H1 (cell line): ENCODE results near the gene ADRM1.

Source experiments
- ATF3 ChIP-seq: IDR thresholded peaks from 2 replicates; pipeline ENCODE4 v1.6.1; 2011; ENCODE audit warnings: low read depth, mild to moderate bottlenecking, low read length; ENCODE audit not compliant: insufficient read depth
- BCL11A ChIP-seq, 2 experiments: IDR thresholded peaks; one replicate each; pipeline ENCODE4 v1.6.1; 2011; ENCODE audit warnings: low read depth in 2 of 2, low read length in 2 of 2, mild to moderate bottlenecking in 2 of 2
- BRCA1 ChIP-seq: IDR thresholded peaks from 2 replicates; pipeline ENCODE4 v1.6.1; 2012; ENCODE audit warnings: low read depth, low read length, improper control_type of control experiment
- CHD1 ChIP-seq: IDR thresholded peaks from 2 replicates; pipeline ENCODE4 v1.6.1; 2012; ENCODE audit warnings: low read depth, low read length, improper control_type of control experiment
- CTCF ChIP-seq, 3 experiments: IDR thresholded peaks; 1 replicate in 2 of 3; 2 replicates in 1 of 3; pipeline versions ENCODE4 v1.5.1 to v1.6.1; 2011; ENCODE audit warnings: low read length in 3 of 3, mild to moderate bottlenecking in 3 of 3, inconsistent platforms in 2 of 3, low read depth in 1 of 3, moderate library complexity in 1 of 3; ENCODE audit not compliant: insufficient read depth in 1 of 3; ENCODE audit errors: control extremely low read depth in 1 of 3
- EP300 ChIP-seq, 2 experiments: IDR thresholded peaks; 1 replicate in 1 of 2; 2 replicates in 1 of 2; pipeline ENCODE4 v1.6.1; 2011 to 2012; ENCODE audit warnings: low read depth in 2 of 2, low read length in 2 of 2, mild to moderate bottlenecking in 2 of 2, borderline replicate concordance in 1 of 2, inconsistent platforms in 1 of 2, moderate library complexity in 1 of 2
- EZH2 ChIP-seq: fragments of 200-600 bp; sonication (generic); IDR thresholded peaks from 2 replicates; pipeline ENCODE4 v1.7.1; 2012; ENCODE audit warnings: low read depth, mild to moderate bottlenecking, moderate library complexity, low read length, inconsistent platforms; ENCODE audit not compliant: severe bottlenecking
- GABPA ChIP-seq: IDR thresholded peaks from 2 replicates; pipeline ENCODE4 v1.6.1; 2011; ENCODE audit warnings: mild to moderate bottlenecking, low read length, moderate library complexity, borderline replicate concordance; ENCODE audit not compliant: insufficient read depth
- POLR2A ChIP-seq, 2 experiments: IDR thresholded peaks; 1 replicate in 1 of 2; 2 replicates in 1 of 2; pipeline ENCODE4 v1.6.1; 2011; ENCODE audit warnings: low read depth in 2 of 2, low read length in 2 of 2, mild to moderate bottlenecking in 2 of 2; ENCODE audit errors: control extremely low read depth in 1 of 2
- RAD21 ChIP-seq, 2 experiments: IDR thresholded peaks in 1 of 2; conservative IDR thresholded peaks in 1 of 2; 2 replicates each; pipeline ENCODE4 v1.6.1; 2011; ENCODE audit warnings: low read depth in 2 of 2, low read length in 2 of 2, improper control_type of control experiment in 1 of 2, inconsistent platforms in 1 of 2, mild to moderate bottlenecking in 1 of 2, moderate library complexity in 1 of 2
- USF2 ChIP-seq: IDR thresholded peaks from 2 replicates; pipeline ENCODE4 v1.6.1; 2011; ENCODE audit warnings: low read length, improper control_type of control experiment

- TF ChIP-seq POLR2A (IDR thresholded peaks at IDR 0.05; ENCODE audit: control extremely low read depth in 1 of 2, low read depth in 2 of 2, low read length in 2 of 2) = no peak
- TF ChIP-seq EP300 (IDR thresholded peaks at IDR 0.05; ENCODE audit: borderline replicate concordance in 1 of 2, low read depth in 2 of 2, low read length in 2 of 2) = no peak
- TF ChIP-seq USF2 = no peak
- no peak for TF ChIP-seq BCL11A (IDR thresholded peaks at IDR 0.05; ENCODE audit: low read depth in 2 of 2, low read length in 2 of 2)
- no peak for TF ChIP-seq CHD1
- no peak for TF ChIP-seq CTCF (IDR thresholded peaks at IDR 0.05; ENCODE audit: control extremely low read depth in 1 of 3, insufficient read depth in 1 of 3, low read depth in 1 of 3, low read length in 3 of 3)
- no peak for TF ChIP-seq BRCA1
- no peak for TF ChIP-seq EZH2
- no peak for TF ChIP-seq ATF3
- no peak for TF ChIP-seq RAD21 (IDR thresholded peaks at IDR 0.05 in 1 of 2, conservative IDR thresholded peaks at IDR 0.05 in 1 of 2; ENCODE audit: low read depth in 2 of 2, low read length in 2 of 2)
- TF ChIP-seq GABPA = no peak
Observed at GRCh38 chr20:62292108-62292507, 10.7 kb upstream of the ADRM1 start.
